Stimulated activated naive CD8-positive, alpha-beta T cell treated with anti-CD3 and anti-CD28 coated beads, Interleukin-15, Interleukin-2, amounts not matched to agents 100 ng/mL and 50 ng/mL, for 24 hours (primary cell): Measurements from ENCODE around the gene UHRF2.
A peak's percentile ranks its signal among the peaks of the same experiment; 100 is the strongest.
"Not testable (repeated sequence)": the region's sequence is repeated elsewhere in the genome, so short reads cannot be mapped to it uniquely, and the experiment has no call there.

Source experiments
- H3K27ac Mint-ChIP-seq: one replicate; pipeline ENCODE4 v1.8.0; 2021; ENCODE audit warnings: mild to moderate bottlenecking, mixed read lengths
- H3K27me3 Mint-ChIP-seq: one replicate; pipeline ENCODE4 v1.8.0; 2021; ENCODE audit warnings: mixed read lengths
- H3K36me3 Mint-ChIP-seq: one replicate; pipeline ENCODE4 v1.8.0; 2021; ENCODE audit warnings: low read depth, mixed read lengths
- H3K4me1 Mint-ChIP-seq: one replicate; pipeline ENCODE4 v1.8.0; 2021; ENCODE audit warnings: low read depth, mixed read lengths
- H3K4me3 Mint-ChIP-seq: one replicate; pipeline ENCODE4 v1.8.0; 2021; ENCODE audit warnings: mild to moderate bottlenecking, mixed read lengths
- H3K9me3 Mint-ChIP-seq: one replicate; pipeline ENCODE4 v1.8.0; 2021; ENCODE audit warnings: mixed read lengths

Gene UHRF2

DNA sequence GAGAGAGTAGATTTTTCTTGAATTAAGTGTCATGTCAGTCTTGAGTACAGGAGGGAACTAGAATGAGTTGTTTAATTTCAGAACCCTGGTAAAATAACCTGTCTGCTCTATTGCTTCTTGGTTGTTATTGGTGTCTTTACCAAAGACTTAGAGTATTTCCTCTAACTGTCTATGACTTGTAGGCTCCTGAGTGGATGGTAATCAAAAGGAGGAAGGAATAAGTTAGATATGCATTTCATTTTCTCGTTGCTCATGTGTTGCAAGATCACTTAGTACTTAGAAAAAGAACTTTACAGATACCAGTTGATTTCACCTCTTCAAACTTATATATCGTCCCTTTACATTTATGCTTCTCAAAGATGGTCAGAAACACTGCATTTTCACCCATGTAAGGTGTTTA is 31.1 kb downstream of the UHRF2 start:
- H3K4me3 Mint-ChIP-seq = no peak overlapping the region
- H3K9me3 Mint-ChIP-seq = no peaks in the 10 kb centered on the region
- peaks cover 71% of the 10 kb centered on the region for H3K4me1 Mint-ChIP-seq
- H3K27me3 Mint-ChIP-seq = no peaks in the 10 kb centered on the region
- peaks cover 30% of the 10 kb centered on the region for H3K36me3 Mint-ChIP-seq
- H3K27ac Mint-ChIP-seq = peak overlapping the region; percentile 18

- H3K36me3 Mint-ChIP-seq = peaks cover 8% of the 10 kb centered on the region
- peaks cover 59% of the 10 kb centered on the region for H3K4me1 Mint-ChIP-seq
- no peaks in the 10 kb centered on the region for H3K9me3 Mint-ChIP-seq
- no peaks in the 10 kb centered on the region for H3K27me3 Mint-ChIP-seq
- no peak overlapping the region for H3K27ac Mint-ChIP-seq
- H3K4me3 Mint-ChIP-seq = no peak overlapping the region
These were observed 36.1 kb downstream of the UHRF2 start for GRCh38 chr9:6449086-6449485.

DNA sequence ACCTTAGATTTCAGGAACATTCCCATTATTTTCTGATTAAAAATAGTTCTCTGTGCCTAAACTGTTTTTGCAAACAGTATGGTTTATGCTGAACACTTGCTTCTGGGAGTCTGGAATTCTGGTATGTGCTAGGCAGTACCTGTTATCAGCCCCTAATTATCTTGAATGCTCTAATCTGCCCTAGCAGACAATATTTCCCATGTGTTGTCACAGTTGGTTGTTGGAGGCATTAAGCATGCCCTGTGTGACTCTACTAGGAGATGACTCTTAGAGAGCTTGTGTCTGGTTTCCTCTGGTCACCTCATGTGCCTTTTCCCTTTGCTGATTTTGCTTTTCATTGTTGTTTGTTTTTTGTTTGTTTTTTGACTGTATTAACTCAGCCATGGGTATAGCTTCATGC is 36.6 kb downstream of the UHRF2 start:
- Mint-ChIP-seq H3K4me1 (peaks cover 56% of the 10 kb centered on the region), H3K27ac (no peak overlapping the region), H3K27me3 (no peaks in the 10 kb centered on the region), H3K36me3 (peaks cover 12% of the 10 kb centered on the region), H3K9me3 (no peaks in the 10 kb centered on the region), H3K4me3 (no peak overlapping the region)

DNA sequence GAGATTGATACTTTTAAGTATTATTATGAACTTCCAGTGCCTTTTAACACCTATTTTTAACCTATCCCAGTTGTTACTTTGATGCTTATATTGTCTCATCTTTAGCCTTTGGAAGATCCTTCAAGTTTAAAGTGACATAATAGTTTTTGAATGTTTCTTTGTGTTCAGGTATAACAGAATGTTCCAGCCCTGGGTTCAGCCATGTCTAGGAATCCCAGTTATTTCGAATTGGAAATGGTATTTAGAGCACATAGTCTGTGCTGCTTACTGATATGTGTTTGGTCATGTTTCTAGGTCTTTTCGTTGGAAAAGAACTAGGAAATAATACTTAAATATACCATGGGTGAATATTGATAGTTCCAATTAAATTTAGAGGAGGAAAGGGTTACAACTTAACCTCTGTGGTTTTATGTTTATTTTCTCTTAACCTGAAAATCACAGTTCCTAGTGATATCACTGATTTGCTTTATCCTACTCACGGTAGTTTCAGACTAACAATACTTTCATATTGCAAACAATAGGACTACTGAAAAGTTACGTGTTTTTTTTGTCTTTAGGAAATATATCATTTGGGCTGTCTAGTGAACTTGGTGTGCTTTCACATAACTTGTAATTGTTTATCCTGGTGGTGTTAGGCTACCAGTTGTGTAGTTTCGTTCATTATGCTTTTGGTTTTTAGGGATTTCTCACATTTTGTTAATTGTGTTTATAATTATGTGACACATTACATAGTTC is 37.8 kb downstream of the UHRF2 start:
- peaks cover 56% of the 10 kb centered on the region for H3K4me1 Mint-ChIP-seq
- H3K9me3 Mint-ChIP-seq = no peaks in the 10 kb centered on the region
- H3K36me3 Mint-ChIP-seq = peaks cover 22% of the 10 kb centered on the region
- no peak overlapping the region for H3K4me3 Mint-ChIP-seq
- H3K27ac Mint-ChIP-seq = no peak overlapping the region
- H3K27me3 Mint-ChIP-seq = no peaks in the 10 kb centered on the region

- H3K27me3 Mint-ChIP-seq, H3K27ac Mint-ChIP-seq, H3K4me3 Mint-ChIP-seq, H3K9me3 Mint-ChIP-seq: not testable (repeated sequence)
- Mint-ChIP-seq H3K36me3 (peaks cover 46% of the 10 kb centered on the region), H3K4me1 (peaks cover 38% of the 10 kb centered on the region)
These were observed 42.3 kb downstream of the UHRF2 start for GRCh38 chr9:6455292-6455691.

- not testable (repeated sequence) for H3K27ac Mint-ChIP-seq
These were observed 45.7 kb downstream of the UHRF2 start for GRCh38 chr9:6458704-6459103.

DNA sequence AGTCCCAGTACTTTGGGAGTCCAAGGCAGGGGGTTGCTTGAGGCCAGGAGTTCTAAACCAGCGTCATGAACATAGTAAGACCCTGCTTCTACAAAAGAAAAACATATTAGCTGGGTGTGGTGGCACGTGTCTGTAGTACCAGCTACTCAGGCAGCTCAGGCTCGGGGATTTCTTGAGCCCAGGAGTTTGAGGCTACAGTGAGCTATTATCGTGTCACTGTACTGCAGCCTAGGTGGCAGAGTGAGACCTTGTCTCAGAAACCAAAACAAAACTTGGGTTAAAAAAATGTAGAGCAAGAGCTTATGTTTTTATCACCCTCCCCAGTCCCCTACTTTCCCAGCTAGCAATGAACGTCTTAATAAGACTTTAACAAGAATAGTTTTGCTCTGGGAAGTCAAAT is 46.7 kb downstream of the UHRF2 start:
- Mint-ChIP-seq H3K36me3 (peaks cover 55% of the 10 kb centered on the region), H3K27ac (no peak overlapping the region), H3K4me1 (peaks cover 23% of the 10 kb centered on the region), H3K4me3 (no peak overlapping the region), H3K9me3 (peaks cover 8% of the 10 kb centered on the region), H3K27me3 (no peaks in the 10 kb centered on the region)

More at GRCh38 chr9:6458704-6459103, 45.7 kb downstream of the UHRF2 start:
- H3K27me3 Mint-ChIP-seq, H3K9me3 Mint-ChIP-seq, H3K4me3 Mint-ChIP-seq: not testable (repeated sequence)
- Mint-ChIP-seq H3K4me1 (peaks cover 19% of the 10 kb centered on the region), H3K36me3 (peaks cover 58% of the 10 kb centered on the region)

DNA sequence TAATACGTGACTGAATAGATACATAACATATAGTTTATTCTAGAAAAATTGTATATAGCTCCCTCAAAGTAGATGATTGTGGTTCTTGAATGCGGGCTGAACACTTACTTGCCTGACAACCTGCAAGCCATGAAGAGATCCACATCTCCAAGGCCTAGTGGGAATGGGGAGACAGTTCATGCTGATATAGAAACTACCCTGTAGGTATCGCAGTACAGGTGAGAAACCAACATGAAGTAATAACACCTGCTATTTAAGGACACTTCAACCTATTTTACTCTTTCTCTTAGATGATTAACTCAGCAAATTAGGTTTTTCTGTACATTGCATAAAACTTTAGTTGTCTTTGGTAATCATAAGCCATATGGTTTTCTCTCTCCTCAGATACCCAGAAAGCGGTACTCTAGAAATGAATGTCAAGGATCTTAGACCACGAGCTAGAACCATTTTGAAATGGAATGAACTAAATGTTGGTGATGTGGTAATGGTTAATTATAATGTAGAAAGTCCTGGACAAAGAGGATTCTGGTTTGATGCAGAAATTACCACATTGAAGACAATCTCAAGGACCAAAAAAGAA is 47.3 kb downstream of the UHRF2 start:
- Mint-ChIP-seq H3K4me1 (peaks cover 23% of the 10 kb centered on the region), H3K27ac (no peak overlapping the region), H3K36me3 (peaks cover 55% of the 10 kb centered on the region), H3K4me3 (no peak overlapping the region), H3K27me3 (no peaks in the 10 kb centered on the region), H3K9me3 (peaks cover 8% of the 10 kb centered on the region)

- Mint-ChIP-seq H3K36me3 (peaks cover 51% of the 10 kb centered on the region), H3K4me3 (no peak overlapping the region), H3K9me3 (peaks cover 8% of the 10 kb centered on the region), H3K27me3 (no peaks in the 10 kb centered on the region), H3K27ac (no peak overlapping the region), H3K4me1 (peaks cover 16% of the 10 kb centered on the region)
These were observed 48.6 kb downstream of the UHRF2 start for GRCh38 chr9:6461619-6462018.

DNA sequence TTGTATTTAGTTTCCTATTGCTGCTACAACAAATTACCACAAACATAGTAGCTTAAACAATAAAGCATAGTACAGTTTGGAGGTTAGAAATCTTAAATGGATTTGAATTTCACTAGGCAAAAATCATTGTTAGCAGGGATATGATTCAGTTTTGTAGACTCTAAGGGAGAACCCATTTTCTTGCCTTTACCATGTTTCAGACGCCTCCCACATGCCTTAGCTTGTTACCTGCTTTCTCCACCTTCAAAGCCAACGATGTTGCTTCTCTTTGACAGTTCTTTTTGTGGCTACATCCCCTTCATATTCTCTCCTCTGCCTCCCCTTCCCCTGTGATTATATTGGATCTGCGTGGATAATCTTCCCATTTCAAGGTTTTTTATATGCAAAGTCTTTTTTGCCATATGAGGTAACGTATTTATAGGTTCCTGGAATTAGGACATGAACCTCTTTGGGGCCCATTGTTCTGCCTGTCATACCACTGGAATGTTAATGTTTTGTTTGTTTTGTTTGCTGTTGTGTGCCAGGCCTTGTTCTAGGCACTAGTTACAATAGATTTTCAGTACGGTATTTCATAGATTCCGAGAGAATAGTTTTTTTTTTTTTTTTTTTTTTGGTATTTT is 54.1 kb downstream of the UHRF2 start:
- Mint-ChIP-seq H3K27ac (no peak overlapping the region), H3K4me3 (no peak overlapping the region)

GRCh38 chr9:6471231-6471850 is 58.3 kb downstream of the UHRF2 start:
- Mint-ChIP-seq H3K27ac (no peak overlapping the region), H3K4me1 (no peaks in the 10 kb centered on the region), H3K9me3 (no peaks in the 10 kb centered on the region), H3K27me3 (no peaks in the 10 kb centered on the region), H3K36me3 (peaks cover 50% of the 10 kb centered on the region), H3K4me3 (no peak overlapping the region)

More for the DNA sequence above, 54.1 kb downstream of the UHRF2 start:
- no peaks in the 10 kb centered on the region for H3K9me3 Mint-ChIP-seq
- no peaks in the 10 kb centered on the region for H3K27me3 Mint-ChIP-seq
- H3K4me1 Mint-ChIP-seq = peaks cover 4% of the 10 kb centered on the region
- peaks cover 49% of the 10 kb centered on the region for H3K36me3 Mint-ChIP-seq

DNA sequence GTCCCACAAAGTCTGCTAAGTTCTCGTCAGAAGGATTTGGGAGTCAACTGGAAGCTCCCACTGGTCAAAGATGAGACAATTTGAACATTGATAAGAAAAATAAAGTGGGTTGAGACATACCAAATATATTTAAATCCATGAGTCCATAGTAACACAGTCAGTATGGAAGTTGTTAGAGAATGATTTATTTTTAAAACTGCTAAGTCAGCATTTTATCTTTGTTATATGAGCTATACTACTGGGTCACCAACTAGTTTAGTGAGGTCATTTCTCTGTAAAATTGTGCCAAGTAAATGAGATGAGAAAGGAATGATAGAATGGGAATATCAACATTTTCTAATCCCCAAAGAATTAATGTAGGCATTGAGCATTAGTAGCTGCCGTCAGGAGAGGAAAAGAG is 60.2 kb downstream of the UHRF2 start:
- peaks cover 36% of the 10 kb centered on the region for H3K36me3 Mint-ChIP-seq

GRCh38 chr9:6479959-6480358 is 67.0 kb downstream of the UHRF2 start:
- Mint-ChIP-seq H3K4me1 (no peaks in the 10 kb centered on the region), H3K36me3 (peaks cover 29% of the 10 kb centered on the region), H3K27me3 (no peaks in the 10 kb centered on the region), H3K27ac (no peak overlapping the region), H3K9me3 (no peaks in the 10 kb centered on the region), H3K4me3 (no peak overlapping the region)

More for the DNA sequence above, 60.2 kb downstream of the UHRF2 start:
- Mint-ChIP-seq H3K4me1 (no peaks in the 10 kb centered on the region), H3K27ac (no peak overlapping the region), H3K27me3 (no peaks in the 10 kb centered on the region), H3K9me3 (no peaks in the 10 kb centered on the region), H3K4me3 (no peak overlapping the region)

DNA sequence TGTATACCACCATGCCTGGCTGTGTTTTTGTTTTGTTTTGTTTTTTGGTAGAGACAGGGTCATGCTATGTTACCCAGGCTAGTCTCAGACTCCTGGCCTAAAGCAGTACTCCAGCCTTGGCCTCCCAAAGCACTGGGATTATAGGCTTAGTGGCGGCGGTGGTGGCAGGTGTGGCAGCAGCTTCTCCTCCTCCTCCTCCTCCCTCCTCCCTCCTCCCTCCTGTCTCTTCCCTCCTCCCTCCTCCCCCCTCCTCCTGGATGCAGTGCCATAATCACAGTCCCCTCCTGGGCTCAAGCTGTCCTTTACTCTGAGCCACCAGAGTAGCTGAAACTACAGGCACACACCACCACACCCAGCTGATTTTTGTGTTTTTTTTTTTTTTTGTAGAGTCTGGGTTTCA is 71.2 kb downstream of the UHRF2 start:
- Mint-ChIP-seq H3K36me3 (peaks cover 43% of the 10 kb centered on the region), H3K4me1 (no peaks in the 10 kb centered on the region), H3K9me3 (no peaks in the 10 kb centered on the region), H3K27me3 (no peaks in the 10 kb centered on the region), H3K4me3 (no peak overlapping the region), H3K27ac (no peak overlapping the region)

DNA sequence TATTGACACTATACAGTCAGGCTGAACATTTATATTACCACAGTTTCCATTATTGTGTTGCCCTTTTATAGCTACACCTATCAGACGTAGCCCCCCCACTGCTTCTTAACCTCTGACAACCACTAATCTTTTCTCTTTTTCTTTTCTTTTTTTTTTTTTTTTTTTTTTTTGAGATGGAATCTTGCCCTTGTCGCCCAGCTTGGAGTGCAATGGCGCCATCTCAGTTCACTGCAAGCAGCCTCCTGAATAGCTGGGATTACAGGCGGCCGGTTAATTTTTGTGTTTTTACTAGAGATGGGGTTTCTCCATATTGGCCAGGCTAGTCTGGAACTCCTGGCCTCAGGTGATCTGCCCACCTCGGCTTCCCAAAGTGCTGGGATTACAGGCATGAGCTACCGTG is 75.4 kb downstream of the UHRF2 start:
- Mint-ChIP-seq H3K4me3 (no peak overlapping the region), H3K36me3 (peaks cover 59% of the 10 kb centered on the region), H3K4me1 (peaks cover 2% of the 10 kb centered on the region), H3K27ac (no peak overlapping the region), H3K9me3 (no peaks in the 10 kb centered on the region), H3K27me3 (no peaks in the 10 kb centered on the region)
